Measurements from ENCODE around the gene PRICKLE4.

The PRICKLE4 gene

GRCh38 chr6:41815587-41815986, 35.0 kb downstream of the PRICKLE4 start:
- ChIA-PET CTCF (no interaction called here), POLR2A (ENCODE audit: low non-redundant PET) (no interaction called here)
- TF ChIP-seq CTCF (conservative IDR thresholded peaks at IDR 0.05; ENCODE audit: low read depth) = no peak
- no peak overlapping the region for H3K27ac ChIP-seq
- no peak for DNase-seq (ENCODE audit: low spot score)

- DNase-seq (ENCODE audit: low spot score) = no peak
- ChIA-PET POLR2A (ENCODE audit: low non-redundant PET) (no interaction called here), CTCF (interaction anchor here (0.6 kb wide), 1 partner anchor 46 kb away, joined by 3 read pairs; no protein-coding TSS in a partner anchor)
- TF ChIP-seq CTCF (conservative IDR thresholded peaks at IDR 0.05; ENCODE audit: low read depth) = no peak
- H3K27ac ChIP-seq = no peak overlapping the region
Observed at GRCh38 chr6:41818271-41819054, 37.9 kb downstream of the PRICKLE4 start.

DNA sequence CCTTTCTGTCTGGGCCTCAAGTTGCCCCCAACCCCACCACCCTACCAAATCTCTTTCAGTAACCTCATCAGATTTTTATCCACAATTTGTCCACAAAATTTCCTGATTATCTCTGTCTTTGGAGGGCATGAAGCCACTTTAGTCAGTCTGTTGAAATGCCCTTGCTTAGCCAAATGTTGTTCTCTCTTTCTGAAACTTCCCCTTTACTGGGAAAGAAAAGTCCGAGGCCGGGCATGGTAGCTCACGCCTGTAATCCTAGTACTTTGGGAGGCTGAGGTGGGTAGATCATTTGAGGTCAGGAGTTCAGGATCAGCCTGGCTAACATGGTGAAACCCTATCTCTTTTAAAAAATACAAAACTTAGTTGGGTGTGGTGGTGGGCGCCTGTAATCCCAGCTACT, 40.7 kb downstream of the PRICKLE4 start:
- ChIA-PET CTCF (no interaction called here), POLR2A (ENCODE audit: low non-redundant PET) (interaction anchor here (0.6 kb wide), 1 partner anchor 28 kb away, joined by 7 read pairs; no protein-coding TSS in a partner anchor)
- DNase-seq (ENCODE audit: low spot score) = no peak
- H3K27ac ChIP-seq = no peak overlapping the region
- TF ChIP-seq CTCF (conservative IDR thresholded peaks at IDR 0.05; ENCODE audit: low read depth) = no peak

GRCh38 chr6:41822021-41822420, 41.4 kb downstream of the PRICKLE4 start:
- no peak for TF ChIP-seq CTCF (conservative IDR thresholded peaks at IDR 0.05; ENCODE audit: low read depth)
- no peak overlapping the region for H3K27ac ChIP-seq
- no peak for DNase-seq (ENCODE audit: low spot score)
- POLR2A ChIA-PET (ENCODE audit: low non-redundant PET) = no interaction called here
- CTCF ChIA-PET = no interaction called here

GRCh38 chr6:41823178-41823577, 42.6 kb downstream of the PRICKLE4 start:
- TF ChIP-seq CTCF (conservative IDR thresholded peaks at IDR 0.05; ENCODE audit: low read depth) = no peak
- POLR2A ChIA-PET (ENCODE audit: low non-redundant PET) = no interaction called here
- H3K27ac ChIP-seq = no peak overlapping the region
- CTCF ChIA-PET = interaction anchor here (0.5 to 0.6 kb wide), 2 partner anchors 9 to 98 kb away, joined by 3 to 7 read pairs; partner anchors contain the start of gene MED20
- DNase-seq (ENCODE audit: low spot score) = no peak

- POLR2A ChIA-PET (ENCODE audit: low non-redundant PET) = no interaction called here
- TF ChIP-seq CTCF (conservative IDR thresholded peaks at IDR 0.05; ENCODE audit: low read depth) = no peak
- no peak for DNase-seq (ENCODE audit: low spot score)
- H3K27ac ChIP-seq = no peak overlapping the region
- CTCF ChIA-PET = no interaction called here
Observed at GRCh38 chr6:41824571-41825569, 44.3 kb downstream of the PRICKLE4 start.
